Ureter (tissue), 1 donor: ENCODE data around the gene RNF182. TPM values are rescaled to one million over a fixed set of nuclear protein-coding genes. Genes with fewer than 3 reads are reported as not detected.
"Not testable (repeated sequence)": the region's sequence is repeated elsewhere in the genome, so short reads cannot be mapped to it uniquely, and the experiment has no call there.

ENCODE experiments used
- DNase-seq: peaks from one replicate; pipeline ENCODE4 v3.0.0-alpha.2; 2020; ENCODE audit warnings: low spot score
- total RNA-seq: library from RNA; stranded (reverse); gene quantifications from one replicate; pipeline ENCODE4 v1.2.4, GENCODE V29; 2023
- donor health status: DM: yes; HTN: yes; CAD: no.

The RNF182 gene
- total RNA-seq, 1 donor from 2014 or later: 0.89 TPM

DNA sequence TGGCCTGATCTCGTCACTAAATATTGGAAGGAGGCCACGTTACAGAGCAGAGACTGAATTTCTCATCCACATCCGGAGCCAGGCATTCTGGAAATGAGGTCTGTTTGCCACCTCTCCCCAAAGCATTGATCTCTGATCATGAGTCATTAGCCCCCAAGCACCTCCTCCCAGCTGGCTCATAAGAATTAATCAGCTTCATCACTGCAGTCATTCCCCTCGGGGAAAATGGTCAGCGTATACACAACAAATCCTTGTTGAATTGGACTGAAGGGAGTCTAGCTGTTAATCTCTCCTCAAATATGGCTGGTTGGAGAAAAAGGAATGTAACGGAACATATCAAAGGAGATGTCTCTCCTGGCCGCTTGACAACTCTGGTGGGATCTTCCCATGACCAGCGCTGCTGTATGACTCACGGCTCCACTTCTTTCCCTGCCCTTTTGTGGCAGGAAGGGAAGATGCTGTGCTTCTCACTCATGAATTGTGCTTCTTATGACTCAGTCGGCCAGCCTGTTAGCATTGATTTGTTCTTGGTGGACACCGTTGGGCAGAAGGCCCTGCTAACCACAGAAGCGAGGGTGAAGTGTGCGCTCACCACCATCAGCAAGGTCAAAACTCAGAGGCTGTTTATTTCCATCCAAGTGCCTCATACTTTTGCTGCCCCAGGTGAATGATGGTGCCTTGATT is 76.7 kb downstream of the RNF182 start:
- DNase-seq: no peak

DNA sequence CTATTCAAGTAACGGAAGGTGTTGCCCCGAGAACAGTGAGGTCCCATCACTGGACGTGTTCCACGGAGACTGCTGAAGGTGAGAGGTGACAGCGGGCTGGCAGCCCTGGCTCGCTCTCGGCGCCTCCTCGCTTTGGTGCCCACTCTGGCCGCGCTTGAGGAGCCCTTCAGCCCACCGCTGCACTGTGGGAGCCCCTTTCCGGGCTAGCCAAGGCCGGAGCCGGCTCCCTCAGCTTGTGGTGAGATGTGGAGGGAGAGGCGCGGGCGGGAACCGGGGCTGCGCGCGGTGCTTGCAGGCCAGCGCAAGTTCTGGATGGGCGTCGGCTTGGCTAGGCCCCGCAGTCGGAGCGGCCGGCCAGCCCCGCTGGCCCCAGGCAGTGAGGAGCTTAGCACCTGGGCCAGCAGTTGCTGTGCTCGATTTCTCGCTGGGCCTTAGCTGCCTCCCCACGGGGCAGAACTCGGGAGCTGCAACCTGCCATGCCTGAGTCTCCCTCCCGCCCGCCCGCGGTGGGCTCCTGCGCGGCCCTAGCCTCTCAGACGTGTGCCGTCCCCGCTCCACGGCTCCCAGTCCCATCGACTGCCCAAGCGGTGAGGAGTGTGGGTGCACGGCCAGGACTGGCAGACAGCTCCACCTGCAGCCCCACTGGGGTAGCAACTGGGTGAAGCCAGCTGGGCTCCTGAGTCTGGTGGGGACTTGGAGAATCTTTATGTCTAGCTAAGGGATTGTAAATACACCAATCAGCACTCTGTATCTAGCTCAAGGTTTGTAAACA is 77.6 kb downstream of the RNF182 start:
- no peak for DNase-seq

DNA sequence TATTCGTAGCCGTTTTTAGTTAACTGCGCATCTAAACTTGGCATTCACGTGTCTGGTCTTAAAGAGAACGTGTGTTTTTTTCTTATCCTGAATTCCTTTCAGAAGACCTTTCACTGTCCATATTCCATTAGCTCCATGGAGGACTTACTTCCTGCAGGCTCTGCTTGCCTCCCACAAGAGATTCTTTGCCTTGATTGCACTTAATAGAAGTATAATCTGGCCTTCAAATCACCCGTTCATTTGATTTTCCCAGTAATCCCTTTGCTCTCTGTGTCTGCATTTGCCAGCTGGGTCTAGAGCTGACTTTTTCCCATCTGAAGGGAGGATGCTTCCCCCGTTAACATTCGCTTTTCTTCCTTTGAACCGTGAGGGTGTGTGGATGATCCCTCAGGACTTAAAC is 79.5 kb downstream of the RNF182 start:
- no peak for DNase-seq

DNA sequence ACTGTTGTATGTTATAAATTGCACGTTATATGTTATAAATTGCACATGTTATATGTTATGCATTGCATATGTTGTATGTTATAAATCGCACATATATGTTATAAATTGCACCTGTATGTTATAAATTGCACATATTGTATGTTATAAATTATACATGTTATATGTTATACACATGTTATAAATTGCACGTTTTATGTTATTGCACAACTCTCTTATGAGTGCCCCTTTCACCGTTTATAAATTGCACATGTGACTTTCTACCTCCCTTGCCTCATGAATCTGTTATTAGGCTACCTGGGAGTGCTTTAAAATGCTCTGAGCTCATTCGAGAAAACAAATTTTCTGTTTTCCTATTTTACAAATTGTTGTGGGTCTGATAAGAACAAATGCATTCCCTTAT is 84.1 kb downstream of the RNF182 start:
- DNase-seq: no peak

DNA sequence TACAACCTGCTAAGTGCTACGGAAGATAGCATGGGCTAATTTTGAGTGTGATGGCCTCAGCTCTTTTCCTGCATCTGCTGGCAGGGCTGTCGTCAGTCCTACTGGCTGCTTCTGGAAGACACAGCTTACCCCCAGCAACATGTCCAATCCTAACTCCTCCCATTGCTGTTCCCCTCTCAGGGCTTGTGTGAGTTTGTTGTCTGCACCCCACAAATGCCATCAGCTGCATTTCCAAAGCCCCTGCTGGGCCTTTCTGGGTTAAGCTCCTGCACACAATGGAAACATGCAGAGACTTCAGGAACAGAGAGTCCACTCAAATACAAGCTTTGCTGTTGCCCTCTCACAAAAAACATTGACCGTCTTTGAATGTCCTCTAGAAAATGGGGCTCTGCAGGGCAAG is 84.7 kb downstream of the RNF182 start:
- DNase-seq: no peak

DNA sequence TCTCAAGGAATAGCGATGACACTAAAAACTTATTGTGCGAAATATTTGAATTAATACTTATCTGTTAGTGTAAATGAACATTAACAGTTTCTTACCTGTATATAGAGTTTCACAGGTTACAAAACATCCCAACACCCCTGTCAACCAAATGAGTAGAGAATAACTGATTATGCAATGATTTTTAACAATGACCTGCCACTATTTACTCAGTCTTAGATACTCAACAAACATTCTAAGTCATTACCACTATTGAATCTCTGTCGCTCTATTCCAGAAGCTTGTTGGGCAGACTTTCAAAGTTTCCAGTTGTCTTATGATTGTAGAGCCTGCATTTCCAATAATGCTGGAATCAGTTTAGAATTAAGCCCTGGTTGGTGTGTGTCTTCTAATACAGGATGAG is 85.5 kb downstream of the RNF182 start:
- no peak for DNase-seq

DNA sequence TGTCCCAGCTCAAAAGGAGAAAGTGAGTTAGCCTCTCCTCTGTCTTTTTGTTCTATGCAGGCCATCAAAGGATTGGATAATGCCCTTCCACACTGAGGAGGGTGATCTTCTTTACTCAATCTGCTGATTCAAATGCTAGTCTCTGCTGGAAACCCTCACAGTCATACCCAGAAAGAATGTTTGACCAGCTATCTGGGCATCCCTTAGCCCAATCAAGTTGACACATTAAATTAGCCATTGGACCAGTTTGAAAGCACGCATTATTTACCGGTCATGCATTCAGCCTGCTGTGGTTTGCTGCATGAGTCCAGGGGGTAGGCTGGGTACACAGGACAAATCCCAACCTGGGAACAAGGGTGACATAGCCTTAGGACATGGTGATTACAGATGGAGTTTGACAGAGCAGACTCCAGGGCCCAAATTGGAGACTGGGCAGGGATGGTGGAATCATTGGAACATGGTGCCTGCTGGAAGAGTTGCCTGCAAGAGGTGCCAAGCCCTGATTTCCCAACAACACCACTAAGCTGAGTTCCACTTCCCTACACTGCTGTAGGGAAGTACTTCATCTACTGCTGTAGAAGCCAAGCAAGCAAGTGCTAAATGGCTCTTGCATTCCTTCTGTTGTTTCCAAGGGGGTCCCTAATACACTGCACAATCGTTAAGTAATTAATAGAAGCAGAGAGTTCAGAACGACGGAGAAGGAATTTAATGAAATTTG is 87.7 kb downstream of the RNF182 start:
- no peak for DNase-seq

DNA sequence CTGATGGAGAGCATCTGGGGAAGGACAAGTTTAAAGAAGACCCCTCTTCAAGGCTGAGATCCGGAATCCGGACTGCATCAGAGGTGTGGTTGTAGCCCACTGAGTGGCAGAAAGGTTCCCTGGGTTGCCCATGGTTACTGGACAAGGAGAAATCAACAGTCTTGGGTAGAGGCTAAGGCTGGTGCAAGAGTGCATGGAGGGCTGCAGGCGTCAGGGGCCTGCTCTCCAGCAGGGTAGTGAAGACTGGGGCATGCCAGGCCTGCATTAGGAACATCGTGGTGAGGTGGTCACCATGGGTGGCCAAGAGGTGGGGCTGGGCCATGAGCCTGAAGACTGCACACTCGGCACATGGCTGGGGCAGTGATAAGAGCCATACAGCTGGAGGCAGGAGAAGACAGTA is 91.2 kb downstream of the RNF182 start:
- no peak for DNase-seq

DNA sequence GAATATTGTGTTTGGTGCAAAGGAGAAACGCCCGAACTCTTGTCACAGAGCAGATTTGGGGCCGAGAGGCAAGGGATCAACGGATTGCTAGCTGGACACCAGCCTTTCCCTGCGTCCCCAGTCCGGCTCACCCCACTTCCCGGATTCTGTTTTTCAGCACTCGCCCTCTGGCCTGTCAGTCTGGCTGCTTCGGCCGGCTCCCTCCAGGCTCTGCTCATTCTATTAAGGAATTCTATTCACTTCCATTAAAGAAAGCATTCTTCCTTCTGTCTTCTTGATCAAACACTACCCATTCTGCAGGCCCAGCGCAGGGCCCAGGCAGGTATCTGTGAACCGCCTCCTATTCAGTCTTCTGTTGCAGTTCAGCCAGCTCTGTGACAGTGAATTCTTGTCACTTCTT is 91.7 kb downstream of the RNF182 start:
- no peak for DNase-seq

DNA sequence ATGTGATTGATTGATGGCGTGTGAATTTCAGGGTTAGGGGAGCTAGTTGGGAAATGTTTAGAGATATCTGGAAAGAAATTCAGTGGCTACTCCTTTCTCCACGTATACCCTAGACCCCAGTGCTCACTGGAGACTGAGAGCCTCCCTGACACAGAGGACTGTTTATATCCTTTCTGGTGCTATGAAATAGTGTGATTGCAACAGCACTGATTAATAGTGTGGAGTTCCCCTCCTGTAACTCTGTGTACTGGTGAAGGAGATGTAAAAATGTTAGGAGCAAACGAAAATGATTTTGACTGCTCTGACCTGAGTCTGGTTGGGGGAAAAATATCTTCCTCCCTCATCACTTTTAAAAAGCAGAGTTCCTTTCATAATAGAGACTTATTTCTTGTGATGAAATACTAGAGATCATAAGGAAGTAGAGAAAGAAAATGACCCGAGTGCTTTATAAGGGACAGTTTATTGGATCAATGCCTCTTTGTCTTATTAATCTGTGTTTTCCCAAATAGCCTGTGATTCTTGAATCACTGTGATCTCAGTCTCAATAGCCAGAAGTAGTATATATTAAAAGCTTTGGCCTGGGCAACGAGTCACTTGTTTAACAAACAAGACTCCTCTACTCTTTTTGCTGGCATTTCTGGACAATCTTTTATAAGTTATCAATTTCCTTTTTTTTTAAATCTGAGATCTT is 92.3 kb downstream of the RNF182 start:
- no peak for DNase-seq

DNA sequence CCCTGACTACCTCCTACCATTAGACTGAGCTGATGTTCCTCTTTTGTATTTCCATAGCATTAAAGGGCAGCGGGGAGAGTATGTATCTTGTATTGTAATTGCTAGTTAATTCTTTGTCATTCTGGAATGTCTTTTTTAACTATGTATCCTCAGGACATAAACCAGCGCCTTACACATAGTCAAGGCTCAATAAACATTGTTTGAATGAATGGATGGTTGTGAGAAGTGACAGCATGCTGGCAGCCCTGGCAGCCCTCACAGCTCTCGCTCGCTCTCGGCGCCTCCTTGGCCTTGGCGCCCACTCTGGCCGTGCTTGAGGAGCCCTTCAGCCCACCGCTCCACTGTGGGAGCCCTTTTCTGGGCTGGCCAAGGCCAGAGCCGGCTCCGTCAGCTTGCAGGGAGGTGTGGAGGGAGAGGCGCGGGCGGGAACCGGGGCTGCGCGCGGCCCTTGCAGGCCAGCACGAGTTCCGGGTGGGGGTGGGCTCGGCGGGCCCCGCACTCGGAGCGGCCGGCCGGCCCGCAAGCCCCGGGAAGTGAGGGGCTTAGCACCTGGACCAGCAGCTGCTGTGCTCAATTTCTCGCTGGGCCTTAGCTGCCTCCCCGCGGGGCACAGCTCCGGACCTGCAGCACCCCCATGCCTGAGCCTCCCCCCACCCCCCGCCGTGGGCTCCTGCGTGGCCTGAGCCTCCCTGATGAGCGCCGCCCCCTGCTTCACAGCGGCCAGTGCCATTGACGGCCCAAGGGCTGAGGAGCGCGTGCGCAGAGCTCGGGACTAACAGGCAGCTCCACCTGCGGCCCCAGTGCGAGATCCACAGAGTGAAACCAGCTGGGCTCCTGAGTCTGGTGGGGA is 93.1 kb downstream of the RNF182 start:
- no peak for DNase-seq

DNA sequence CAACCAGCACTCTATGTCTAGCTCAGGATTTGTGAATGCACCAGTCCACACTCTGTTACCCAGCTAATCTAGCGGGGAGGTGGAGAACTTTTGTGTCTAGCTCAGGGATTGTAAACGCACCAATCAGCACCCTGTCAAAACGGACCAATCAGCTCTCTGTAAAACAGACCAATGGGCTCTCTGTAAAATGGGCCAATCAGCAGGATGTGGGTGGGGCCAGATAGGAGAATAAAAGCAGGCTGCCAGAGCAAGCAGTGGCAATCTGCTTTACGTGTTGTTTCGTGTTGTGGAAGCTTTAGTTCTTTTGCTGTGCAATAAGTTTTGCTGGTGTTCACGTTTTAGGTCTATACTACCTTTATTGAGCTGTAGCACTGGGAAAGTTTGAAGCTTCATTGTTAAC is 93.8 kb downstream of the RNF182 start:
- not testable (repeated sequence) for DNase-seq

DNA sequence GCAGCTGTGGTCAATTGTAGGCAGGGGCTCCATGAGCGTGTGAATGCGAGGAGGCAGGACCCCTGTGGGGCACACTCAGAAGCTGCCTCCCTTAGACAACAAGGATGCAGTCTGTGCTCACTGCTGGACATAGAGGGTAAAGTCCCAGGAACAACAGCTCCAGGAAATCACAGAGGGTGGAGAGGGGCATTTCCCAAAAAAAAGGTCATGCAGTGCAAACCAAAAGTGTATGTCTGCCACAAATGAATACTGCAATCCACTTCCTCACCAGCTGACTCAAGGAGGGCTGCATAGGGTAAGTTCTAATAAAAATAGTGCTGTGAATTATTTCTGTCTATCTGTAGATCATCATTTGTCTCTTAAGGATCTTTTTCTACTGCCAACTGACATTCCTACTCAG is 95.8 kb downstream of the RNF182 start:
- DNase-seq: no peak

DNA sequence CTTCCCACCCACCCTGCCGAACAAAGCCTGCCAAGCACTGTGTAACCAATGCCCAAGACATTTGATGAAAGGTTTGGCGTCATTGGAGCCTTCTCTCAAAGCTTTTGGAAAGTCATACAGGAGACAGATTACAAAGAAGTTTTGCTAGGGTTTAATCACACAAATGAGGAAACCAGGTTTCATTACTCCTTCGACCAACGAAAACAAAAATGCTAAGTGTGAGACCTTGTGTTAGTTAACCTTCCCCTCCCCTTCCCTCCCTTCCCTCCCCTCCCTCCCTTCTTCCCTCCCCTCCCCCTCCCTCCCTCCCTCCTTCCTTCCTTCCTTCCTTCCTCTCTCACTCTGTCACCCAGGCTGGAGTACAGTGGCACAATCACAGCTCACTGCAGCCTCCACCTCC is 96.7 kb downstream of the RNF182 start:
- DNase-seq: no peak

DNA sequence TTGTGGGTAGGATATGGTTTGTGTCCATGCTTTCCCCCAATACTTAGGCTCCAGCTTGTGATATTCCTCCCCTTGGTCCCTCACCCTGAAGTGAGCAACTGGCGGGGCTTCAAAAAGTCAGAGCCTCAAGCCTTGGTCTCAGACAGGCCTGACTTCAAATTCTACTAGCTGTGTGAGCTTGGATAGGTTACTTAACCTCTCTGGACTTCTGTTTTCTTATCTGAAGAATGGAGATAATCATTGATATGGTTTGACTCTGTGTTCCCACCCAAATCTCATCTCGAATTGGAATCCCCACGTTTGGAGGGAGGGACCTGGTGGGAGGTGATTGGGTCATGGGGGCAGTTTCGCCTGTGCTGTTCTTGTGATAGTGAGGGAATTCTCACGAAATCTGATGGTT is 97.9 kb downstream of the RNF182 start:
- DNase-seq: no peak

DNA sequence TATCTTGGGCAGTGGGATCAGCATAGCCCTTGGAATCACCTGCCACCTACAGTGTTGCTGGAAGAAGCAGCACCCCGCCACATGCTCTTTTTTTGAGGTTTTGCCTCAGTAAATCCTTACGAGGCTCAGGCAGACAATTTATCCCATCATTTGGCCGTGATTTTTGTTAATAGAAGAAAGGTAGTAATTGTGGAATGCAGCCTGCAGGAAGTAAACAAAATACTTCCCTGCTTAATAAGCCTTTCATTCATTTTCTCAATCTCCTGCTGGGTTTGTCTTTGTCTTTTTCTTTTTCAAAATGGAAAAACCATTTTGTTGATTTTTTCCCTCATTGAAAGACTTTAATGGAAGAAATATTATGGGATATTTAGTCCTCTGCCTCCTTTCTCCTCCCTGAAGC is 99.1 kb downstream of the RNF182 start:
- DNase-seq: no peak

DNA sequence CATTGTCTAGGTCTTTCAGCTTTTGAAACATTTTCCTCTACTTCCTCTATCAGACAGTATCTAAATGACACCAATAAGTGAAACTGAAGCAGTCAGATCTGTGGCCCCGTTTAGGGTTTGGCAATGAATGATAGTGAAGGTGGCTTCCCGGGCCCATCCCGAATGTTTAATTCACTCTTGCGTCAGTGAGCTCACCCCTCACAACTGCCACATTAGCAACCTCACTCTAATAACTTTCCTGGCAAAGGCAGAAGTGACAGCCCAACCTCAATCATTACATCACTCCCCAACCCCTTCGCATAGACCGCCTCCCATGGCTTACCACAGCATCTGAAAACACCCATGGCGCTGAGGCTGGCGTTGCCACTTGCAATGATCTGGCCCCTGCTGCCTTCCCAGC is 100.4 kb downstream of the RNF182 start:
- no peak for DNase-seq

DNA sequence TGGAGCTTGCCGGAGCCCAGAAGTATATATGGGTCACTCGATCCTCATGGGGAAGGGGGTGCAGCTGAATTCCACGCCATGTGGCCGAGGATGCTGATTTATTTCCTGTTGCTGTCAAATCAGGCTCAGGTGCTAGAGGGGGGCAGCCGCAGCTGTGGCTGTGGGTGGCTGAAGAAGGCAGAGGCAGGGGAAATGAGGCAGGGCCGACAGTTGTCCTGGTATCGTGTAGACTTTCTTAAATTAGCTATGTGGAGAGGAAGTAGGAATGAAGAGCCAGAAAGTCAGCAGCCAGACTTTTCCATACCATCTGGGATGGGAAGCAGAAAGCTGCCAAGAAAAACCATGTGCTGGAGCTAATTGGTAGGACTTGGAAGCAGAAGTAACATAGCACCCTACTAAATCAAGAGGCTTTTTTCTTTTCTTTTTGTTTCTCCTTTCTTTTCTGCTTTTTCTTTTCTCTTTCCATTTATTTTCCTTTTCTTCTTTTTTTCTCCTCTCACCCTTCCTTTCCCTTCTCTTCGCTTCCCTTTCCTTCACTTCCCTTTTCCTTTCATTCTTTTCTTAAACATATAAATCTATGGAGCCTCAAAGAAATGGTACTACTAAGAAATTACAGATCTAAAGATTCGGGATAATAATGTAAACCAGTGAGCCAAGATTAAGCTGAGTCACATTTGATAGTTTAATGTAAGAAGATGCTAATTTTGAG is 102.2 kb downstream of the RNF182 start:
- no peak for DNase-seq

DNA sequence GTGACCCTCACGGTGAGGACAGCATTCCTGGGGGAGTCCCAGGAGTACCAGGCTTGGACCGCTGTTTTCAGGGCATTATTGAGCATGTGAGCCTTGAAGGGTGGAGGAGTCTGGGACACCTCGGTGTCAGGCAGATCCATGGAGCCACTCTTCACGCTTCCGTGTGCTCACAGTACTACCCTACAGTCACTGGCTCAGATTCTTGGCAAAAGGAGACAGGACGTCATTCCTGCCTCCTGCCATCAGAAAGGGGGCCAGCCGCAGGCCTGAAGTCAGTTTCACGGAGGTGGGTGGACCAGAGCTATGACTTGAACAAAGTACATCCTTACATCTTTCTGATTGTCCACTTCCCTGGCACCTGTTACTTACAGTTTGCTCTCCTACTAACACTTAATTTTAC is 103.9 kb downstream of the RNF182 start:
- DNase-seq: no peak

DNA sequence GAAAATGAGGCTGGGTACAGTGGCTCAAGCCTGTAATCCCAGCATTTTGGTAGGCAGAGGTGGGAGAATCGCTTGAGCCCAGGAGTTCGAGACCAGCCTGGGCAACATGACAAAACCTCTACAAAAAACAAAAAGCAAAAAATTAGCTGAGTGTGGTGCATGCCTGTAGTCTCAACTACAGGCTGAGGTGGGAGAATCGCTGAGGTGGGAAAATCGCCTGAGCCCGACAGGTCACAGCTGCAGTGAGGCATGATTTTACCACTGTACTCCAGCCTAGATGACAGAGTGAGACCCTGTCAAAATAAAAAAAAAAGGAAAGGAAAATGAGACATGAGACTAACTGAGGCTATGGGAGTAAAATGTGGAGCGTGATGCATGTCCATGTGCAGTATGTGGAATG is 104.9 kb downstream of the RNF182 start:
- DNase-seq: no peak
